GM20000 (cell line): ENCODE data around the gene CCNH.

Source experiments
- DNase-seq: peaks from one replicate; pipeline ENCODE4 v3.0.0; 2012; ENCODE audit warnings: low spot score
- TF ChIP-seq, protein P1 (sequence below): IDR thresholded peaks from 2 replicates; pipeline ENCODE4 v1.5.1; 2012; ENCODE audit warnings: mild to moderate bottlenecking, control low read depth; ENCODE audit errors: extremely low read depth, missing control alignments

Gene CCNH

GRCh38 chr5:87367243-87367642 lies 45.5 kb downstream of the CCNH start:
- TF ChIP-seq, protein P1, sequence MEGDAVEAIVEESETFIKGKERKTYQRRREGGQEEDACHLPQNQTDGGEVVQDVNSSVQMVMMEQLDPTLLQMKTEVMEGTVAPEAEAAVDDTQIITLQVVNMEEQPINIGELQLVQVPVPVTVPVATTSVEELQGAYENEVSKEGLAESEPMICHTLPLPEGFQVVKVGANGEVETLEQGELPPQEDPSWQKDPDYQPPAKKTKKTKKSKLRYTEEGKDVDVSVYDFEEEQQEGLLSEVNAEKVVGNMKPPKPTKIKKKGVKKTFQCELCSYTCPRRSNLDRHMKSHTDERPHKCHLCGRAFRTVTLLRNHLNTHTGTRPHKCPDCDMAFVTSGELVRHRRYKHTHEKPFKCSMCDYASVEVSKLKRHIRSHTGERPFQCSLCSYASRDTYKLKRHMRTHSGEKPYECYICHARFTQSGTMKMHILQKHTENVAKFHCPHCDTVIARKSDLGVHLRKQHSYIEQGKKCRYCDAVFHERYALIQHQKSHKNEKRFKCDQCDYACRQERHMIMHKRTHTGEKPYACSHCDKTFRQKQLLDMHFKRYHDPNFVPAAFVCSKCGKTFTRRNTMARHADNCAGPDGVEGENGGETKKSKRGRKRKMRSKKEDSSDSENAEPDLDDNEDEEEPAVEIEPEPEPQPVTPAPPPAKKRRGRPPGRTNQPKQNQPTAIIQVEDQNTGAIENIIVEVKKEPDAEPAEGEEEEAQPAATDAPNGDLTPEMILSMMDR: no peak

DNA sequence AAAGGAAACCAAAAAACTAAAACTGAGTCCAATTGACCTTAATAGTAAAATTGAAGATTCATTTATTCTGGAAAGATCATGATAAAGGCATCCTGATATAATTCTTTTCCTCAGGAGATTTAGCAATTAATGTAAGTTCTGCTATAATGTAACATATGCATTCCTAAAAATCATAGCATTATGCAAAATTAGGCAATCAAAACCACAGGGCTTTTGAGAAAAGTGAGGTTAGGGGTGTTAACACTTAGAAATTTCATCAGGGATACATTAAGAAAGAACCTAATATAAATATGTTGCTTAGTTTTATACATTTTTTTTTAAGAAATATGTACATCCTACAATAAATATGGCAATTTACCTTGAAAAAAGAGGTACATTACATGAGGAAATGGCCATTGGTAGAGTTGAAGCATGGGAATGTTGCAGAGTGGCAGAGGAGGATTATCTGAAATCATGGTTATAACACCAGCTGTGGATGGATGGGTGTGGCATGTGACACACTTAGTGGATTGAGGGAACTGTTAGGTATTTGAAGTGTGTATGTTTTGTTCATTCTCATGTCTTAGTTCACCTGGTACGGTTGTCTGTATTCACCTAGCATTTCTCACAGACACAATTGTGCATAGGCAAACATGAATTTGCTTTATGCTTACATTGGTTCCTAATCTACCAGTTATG lies 51.1 kb downstream of the CCNH start:
- TF ChIP-seq, protein P1: no peak
- no peak for DNase-seq

More at GRCh38 chr5:87367243-87367642, 45.5 kb downstream of the CCNH start:
- no peak for DNase-seq

DNA sequence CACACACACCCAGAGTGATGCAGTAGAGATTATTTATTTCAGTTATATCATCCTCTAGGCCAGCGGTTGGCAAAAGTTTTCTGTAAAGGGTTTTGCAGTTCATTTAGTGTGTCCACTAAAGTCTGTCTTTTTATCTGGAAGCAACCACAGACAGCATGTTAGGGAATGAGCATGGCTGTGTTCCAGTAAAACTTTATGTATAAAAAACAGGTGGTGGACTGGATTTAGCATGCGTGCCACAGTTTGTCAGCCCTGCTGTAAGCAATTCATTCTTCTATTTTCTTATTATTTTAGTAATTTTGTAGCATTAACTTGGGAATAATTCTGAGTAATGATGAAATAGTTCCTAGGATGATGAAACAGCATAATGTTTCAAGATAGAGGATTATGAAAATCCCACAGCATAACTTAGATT lies 51.7 kb downstream of the CCNH start:
- no peak for DNase-seq
- TF ChIP-seq, protein P1: no peak

DNA sequence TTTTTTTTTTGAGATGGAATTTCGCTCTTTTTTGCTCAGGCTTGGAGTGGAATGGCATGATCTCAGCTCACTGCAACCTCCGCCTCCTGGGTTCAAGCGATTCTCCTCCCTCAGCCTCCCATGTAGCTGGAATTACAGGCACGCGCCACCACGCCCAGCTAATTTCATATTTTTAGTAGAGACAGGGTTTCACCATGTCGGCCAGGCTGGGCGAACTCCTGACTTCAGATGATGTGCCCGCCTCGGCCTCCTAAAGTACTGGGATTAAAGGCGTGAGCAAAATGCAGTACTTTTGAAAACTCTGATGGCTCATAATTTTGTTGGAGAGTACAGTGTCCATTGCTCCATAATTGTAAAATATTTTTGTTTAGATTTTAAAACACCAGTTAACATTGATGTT lies 52.6 kb downstream of the CCNH start:
- DNase-seq: no peak

DNA sequence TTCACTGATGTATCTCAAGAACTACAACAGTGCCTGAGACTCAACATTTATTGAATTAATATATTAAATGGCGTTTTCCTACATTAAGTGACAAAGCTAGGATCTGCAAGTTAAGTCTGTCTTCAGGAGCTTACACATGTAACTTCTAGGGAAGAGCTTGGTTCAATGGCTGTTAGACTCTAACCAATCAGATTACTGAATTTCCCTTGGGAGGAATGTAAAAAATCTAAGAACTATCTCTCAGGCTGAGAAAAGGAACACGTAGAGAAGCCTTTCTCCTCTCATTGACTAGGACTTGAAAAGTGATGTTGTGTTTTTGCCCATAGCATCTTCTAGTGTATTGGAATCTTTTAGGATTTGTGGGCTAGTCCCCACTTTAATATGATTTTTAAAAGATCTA lies 53.6 kb downstream of the CCNH start:
- TF ChIP-seq, protein P1: no peak
- DNase-seq: no peak

More for the DNA sequence above, 52.6 kb downstream of the CCNH start:
- TF ChIP-seq, protein P1: no peak

GRCh38 chr5:87354496-87354895 lies 58.2 kb downstream of the CCNH start:
- TF ChIP-seq, protein P1: no peak
- DNase-seq: no peak

DNA sequence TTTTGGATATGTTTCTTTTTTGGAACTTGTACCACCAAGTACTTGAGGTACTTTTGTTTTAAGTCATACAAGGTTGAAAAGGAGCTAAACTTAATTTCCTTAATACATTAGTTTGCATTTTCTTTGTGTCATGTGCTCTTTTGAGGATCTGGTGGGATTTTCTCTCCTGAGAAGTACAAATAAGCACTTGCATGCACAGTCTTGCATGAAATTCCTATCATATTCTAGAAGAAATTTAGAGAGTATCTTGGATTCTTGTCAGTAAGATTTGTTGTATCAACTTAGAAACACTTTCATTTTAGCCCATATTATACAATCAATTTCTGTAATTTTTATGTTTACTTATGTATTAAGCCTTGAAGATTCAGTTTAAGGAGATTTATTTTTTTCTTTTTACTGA lies 64.9 kb downstream of the CCNH start:
- no peak for DNase-seq
- TF ChIP-seq, protein P1: no peak
